OCI-LY1 (cell line): ENCODE data around the gene OR9A2.

ENCODE experiments used
- EZH2 ChIP-seq: fragments of 200-600 bp; sonication (generic), shearing (Covaris generic); IDR thresholded peaks from 2 replicates; pipeline ENCODE4 v1.8.0; 2017; ENCODE audit warnings: borderline replicate concordance, mixed run types, mild to moderate bottlenecking, antibody characterized with exemption, low read length, moderate library complexity, mixed read lengths
- TF ChIP-seq, protein P1 (sequence below): fragments of 200-600 bp; sonication (generic), shearing (Covaris generic); IDR thresholded peaks from 2 replicates; pipeline ENCODE4 v1.5.1; 2017; ENCODE audit warnings: mild to moderate bottlenecking, antibody characterized with exemption, low read length, moderate library complexity, mixed read lengths

DNA sequence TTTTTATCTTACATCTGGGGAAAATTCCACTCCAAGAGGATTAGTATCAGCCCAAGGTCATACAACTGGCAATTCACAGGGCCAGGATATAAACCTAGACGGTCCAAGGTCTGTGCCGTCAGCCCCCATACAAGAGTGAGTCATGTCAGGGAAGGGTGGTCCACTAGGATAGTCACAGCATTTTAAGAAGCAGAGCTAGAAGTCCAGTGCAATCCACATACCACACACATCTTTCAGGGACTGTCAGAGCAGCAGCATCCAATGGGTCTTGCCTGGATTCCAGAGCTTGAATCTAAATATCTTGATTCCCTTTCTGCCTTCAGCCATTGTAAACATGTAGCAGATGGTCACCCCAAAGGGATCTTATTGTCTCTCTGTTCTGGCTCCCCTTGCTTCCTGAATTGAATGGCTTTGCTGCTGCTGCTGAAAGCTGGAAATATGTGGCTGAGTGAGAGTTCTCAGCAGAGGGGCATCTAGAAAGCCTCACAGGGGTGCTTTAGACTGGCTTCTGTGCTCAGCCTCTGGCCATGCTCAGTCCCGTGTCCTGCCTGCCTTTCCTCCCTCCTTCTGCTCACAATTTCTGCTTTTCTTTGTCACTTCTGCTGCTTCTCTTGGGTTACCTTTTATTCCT lies 15.3 kb upstream of the OR9A2 start:
- no peak for TF ChIP-seq EZH2
- TF ChIP-seq, protein P1, sequence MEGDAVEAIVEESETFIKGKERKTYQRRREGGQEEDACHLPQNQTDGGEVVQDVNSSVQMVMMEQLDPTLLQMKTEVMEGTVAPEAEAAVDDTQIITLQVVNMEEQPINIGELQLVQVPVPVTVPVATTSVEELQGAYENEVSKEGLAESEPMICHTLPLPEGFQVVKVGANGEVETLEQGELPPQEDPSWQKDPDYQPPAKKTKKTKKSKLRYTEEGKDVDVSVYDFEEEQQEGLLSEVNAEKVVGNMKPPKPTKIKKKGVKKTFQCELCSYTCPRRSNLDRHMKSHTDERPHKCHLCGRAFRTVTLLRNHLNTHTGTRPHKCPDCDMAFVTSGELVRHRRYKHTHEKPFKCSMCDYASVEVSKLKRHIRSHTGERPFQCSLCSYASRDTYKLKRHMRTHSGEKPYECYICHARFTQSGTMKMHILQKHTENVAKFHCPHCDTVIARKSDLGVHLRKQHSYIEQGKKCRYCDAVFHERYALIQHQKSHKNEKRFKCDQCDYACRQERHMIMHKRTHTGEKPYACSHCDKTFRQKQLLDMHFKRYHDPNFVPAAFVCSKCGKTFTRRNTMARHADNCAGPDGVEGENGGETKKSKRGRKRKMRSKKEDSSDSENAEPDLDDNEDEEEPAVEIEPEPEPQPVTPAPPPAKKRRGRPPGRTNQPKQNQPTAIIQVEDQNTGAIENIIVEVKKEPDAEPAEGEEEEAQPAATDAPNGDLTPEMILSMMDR: no peak
